SK-N-MC (cell line): ENCODE data around the gene PSMB2.

Experiments
- EZH2 ChIP-seq: fragments of 200-600 bp; sonication (generic); IDR thresholded peaks from one replicate; pipeline ENCODE4 v1.6.1; 2017; ENCODE audit warnings: antibody characterized with exemption
- FOXP2 ChIP-seq: optimal IDR thresholded peaks from 2 replicates; pipeline ENCODE3; 2011; ENCODE audit warnings: mild to moderate bottlenecking, moderate library complexity; ENCODE audit not compliant: insufficient read depth; ENCODE audit errors: extremely low read length, control extremely low read depth
- POLR2AphosphoS5 ChIP-seq: IDR thresholded peaks from 2 replicates; pipeline ENCODE4 v1.6.1; 2012; ENCODE audit warnings: mild to moderate bottlenecking, low read depth, low read length, borderline replicate concordance

DNA sequence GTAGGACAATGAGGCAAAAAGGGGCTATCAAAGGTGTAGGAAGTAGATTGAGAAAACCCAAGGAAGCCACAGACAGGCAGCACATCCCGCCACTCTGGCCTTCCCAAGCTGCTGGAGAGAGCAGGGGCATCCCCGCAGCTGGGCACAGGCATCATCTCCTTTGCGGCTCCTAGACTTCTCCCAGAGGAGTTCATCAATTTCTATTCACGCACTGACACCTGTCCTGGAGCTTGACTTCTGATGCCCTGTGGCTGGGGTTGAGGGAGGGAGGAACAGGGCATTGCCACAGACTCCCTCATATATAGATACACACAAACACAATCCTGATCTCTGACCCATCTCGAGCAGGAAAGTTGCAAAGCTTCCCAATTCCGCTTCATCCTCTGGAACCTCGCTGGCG, 70.1 kb downstream of the PSMB2 start:
- TF ChIP-seq POLR2AphosphoS5 (no peak), EZH2 (no peak), FOXP2 (no peak)
